ENCODE measurements around the gene TVP23C.

The TVP23C gene

DNA sequence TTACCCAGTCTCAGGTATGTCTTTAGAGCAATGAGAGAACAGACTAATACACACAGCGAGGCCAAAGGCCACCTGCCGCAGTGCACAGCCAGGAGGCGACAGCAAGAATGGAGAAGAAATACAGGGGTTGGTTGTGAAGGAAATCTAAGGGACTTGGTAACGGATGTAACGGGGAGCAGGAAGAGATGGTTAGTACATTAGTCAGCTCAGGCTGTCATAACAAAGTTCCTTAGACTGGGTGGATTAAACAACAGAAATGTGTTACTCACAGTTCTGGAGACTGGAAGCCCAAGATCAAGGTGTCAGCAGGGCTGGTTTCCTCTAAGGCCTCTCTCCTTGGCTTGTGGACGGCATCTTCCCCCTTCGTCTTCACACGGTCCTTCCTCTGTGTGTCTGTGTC is 47.1 kb downstream of the TVP23C start:
- TF ChIP-seq, protein P1, sequence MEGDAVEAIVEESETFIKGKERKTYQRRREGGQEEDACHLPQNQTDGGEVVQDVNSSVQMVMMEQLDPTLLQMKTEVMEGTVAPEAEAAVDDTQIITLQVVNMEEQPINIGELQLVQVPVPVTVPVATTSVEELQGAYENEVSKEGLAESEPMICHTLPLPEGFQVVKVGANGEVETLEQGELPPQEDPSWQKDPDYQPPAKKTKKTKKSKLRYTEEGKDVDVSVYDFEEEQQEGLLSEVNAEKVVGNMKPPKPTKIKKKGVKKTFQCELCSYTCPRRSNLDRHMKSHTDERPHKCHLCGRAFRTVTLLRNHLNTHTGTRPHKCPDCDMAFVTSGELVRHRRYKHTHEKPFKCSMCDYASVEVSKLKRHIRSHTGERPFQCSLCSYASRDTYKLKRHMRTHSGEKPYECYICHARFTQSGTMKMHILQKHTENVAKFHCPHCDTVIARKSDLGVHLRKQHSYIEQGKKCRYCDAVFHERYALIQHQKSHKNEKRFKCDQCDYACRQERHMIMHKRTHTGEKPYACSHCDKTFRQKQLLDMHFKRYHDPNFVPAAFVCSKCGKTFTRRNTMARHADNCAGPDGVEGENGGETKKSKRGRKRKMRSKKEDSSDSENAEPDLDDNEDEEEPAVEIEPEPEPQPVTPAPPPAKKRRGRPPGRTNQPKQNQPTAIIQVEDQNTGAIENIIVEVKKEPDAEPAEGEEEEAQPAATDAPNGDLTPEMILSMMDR (IDR thresholded peaks at IDR 0.05): no peak
- H3K27ac Mint-ChIP-seq: no peak overlapping the region

DNA sequence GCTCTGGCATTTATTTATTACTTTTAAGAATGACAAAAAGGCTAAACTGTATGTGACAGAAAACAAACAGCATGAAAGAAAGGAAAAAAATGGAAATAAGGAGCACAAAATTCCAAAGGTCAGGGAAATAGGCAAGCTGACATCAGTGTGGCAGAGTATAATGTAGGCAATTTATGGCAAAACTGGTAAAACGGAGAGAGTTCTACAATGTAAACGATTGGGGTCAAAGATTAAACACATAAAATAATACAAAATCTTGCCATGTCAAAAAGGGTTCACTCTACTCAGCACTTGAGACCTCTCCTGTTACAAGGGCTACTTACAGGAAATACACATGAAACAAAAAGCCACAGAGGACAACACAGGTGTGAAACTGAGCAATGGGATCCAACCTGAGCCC is 48.8 kb downstream of the TVP23C start:
- no peak for DNase-seq
- H3K36me3 Mint-ChIP-seq (ENCODE audit: low read depth): peaks cover 67% of the 10 kb centered on the region
- peaks cover 25% of the 10 kb centered on the region for H3K4me1 Mint-ChIP-seq
- no peak overlapping the region for H3K4me3 Mint-ChIP-seq
- no peaks in the 10 kb centered on the region for H3K27me3 Mint-ChIP-seq (ENCODE audit: low read depth, poor library complexity)
- peak overlapping the region; percentile 77 for H3K27ac Mint-ChIP-seq
- TF ChIP-seq, protein P1 (IDR thresholded peaks at IDR 0.05): no peak
- H3K9me3 Mint-ChIP-seq: no peaks in the 10 kb centered on the region

More for the DNA sequence above, 47.1 kb downstream of the TVP23C start:
- no peak for DNase-seq
- peaks cover 3% of the 10 kb centered on the region for H3K9me3 Mint-ChIP-seq
- peaks cover 57% of the 10 kb centered on the region for H3K36me3 Mint-ChIP-seq (ENCODE audit: low read depth)
- peaks cover 25% of the 10 kb centered on the region for H3K4me1 Mint-ChIP-seq
- no peaks in the 10 kb centered on the region for H3K27me3 Mint-ChIP-seq (ENCODE audit: low read depth, poor library complexity)
- H3K4me3 Mint-ChIP-seq: no peak overlapping the region

DNA sequence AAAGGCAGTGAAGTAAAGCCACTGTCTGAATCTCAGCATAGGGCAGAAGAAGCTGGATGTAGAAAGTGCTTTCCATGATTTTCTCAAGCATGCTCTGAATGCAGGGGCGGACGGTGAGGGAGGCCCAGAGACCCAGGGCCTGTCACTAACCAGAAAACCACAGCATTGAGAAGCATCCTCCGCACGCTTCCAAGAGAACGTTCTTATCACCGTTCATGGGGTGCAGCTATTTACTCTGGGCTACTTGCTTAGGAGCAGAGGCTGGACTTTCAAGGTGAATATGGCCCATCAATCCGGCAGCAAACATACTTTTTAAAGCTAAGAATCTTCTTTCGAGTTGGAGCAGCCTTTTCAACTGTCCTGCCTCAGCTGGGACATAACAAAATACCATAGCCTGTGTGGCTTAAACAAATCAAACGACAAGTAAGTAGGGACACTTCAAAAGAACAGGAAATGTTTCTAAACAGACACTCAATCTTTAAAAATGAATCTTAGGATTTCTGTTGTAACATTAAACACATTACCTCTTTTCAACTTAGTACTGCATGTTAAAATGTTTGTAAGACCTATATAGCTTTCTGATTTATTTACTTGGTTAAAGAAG is 49.3 kb downstream of the TVP23C start:
- no peaks in the 10 kb centered on the region for H3K27me3 Mint-ChIP-seq (ENCODE audit: low read depth, poor library complexity)
- peaks cover 25% of the 10 kb centered on the region for H3K4me1 Mint-ChIP-seq
- no peak for DNase-seq
- peaks cover 65% of the 10 kb centered on the region for H3K36me3 Mint-ChIP-seq (ENCODE audit: low read depth)
- H3K27ac Mint-ChIP-seq: peak overlapping the region; percentile 94
- TF ChIP-seq, protein P1 (IDR thresholded peaks at IDR 0.05): no peak
- no peaks in the 10 kb centered on the region for H3K9me3 Mint-ChIP-seq
- no peak overlapping the region for H3K4me3 Mint-ChIP-seq

DNA sequence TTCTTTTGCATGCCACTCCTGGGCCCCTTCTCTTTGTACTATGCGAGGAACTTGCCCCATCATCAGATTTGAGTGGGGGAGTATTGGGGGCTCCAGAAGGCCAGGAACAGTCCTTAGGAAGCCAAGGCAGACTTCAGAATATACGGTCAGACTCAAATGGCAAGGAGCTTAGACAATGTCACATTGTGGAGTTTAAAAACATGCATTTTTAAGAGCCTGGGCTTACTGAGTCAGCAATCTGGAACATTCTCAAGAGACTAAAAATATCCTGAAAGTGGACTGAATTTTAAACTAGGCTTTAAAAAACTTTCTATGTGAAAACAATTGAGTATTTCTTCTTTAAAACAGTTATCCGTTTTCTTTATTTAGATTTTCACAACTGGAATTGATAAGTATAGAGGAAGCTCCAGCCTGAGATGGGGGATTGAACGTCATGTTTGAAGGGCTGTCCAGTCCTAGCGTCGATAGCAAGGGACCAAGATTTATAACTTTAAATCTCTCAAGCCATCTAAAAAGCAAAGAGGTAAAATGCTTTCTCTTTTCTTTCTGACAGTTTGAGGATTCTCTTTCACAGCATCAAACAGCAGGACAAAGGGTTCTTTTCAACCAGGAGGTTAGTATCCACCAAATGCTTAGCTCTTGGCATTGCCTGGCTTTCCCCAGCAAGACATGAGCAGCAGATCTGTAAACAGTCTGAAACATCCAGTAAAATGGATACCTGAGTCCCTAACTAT is 50.1 kb downstream of the TVP23C start:
- DNase-seq: no peak
- Mint-ChIP-seq H3K9me3 (no peaks in the 10 kb centered on the region), H3K4me3 (no peak overlapping the region), H3K27me3 (ENCODE audit: low read depth, poor library complexity) (no peaks in the 10 kb centered on the region), H3K36me3 (ENCODE audit: low read depth) (peaks cover 67% of the 10 kb centered on the region), H3K27ac (peak overlapping the region; percentile 94), H3K4me1 (peaks cover 30% of the 10 kb centered on the region)
- TF ChIP-seq, protein P1 (IDR thresholded peaks at IDR 0.05): no peak

DNA sequence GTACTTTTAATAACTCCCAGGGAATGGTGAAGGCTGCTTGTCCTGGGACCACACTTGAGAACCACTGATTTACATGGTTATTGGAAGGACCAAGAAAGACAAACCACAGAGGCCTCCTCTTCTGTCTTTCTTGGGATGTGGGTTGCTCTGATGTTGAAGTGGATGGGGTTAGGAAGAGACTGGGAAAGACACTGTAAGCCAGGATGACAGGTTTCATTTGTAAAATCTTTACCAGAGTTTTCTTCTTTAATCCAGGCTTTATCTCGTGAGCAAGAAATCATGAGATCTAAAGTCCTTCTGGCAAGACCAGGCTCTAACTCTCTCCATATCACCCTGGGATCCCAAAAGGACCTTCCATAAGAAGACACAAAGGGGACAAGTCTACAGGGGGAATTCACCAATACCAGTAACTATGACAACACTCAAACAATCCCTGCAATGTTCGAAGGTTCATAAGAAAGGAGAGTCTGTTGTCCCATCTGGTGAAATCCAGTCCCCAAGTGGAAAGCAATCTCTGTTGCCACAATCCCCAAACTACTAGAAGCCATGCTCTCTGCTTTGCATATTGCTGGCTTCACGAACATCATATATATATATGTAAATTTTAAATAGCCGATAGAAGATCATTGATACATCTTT is 51.1 kb downstream of the TVP23C start:
- DNase-seq: no peak
- Mint-ChIP-seq H3K27me3 (ENCODE audit: low read depth, poor library complexity) (no peaks in the 10 kb centered on the region), H3K27ac (no peak overlapping the region), H3K9me3 (no peaks in the 10 kb centered on the region), H3K36me3 (ENCODE audit: low read depth) (peaks cover 70% of the 10 kb centered on the region), H3K4me3 (no peak overlapping the region), H3K4me1 (peaks cover 30% of the 10 kb centered on the region)
- TF ChIP-seq, protein P1 (IDR thresholded peaks at IDR 0.05): no peak

Data from nephron progenitor cell (in vitro differentiated cells).